Central memory CD8-positive, alpha-beta T cell (primary cell): ENCODE results near the gene SLC12A1.
"Not testable (repeated sequence)": the region's sequence is repeated elsewhere in the genome, so short reads cannot be mapped to it uniquely, and the experiment has no call there.

ENCODE experiments used
- ATAC-seq: fragments of 150-1000 bp; cut with Tn5 transposase; replicated peaks from 2 replicates; pipeline ENCODE4 v1.10.0; 2022; ENCODE audit warnings: mild to moderate bottlenecking, moderate FRiP score, moderate number of reproducible peaks; ENCODE audit not compliant: poor library complexity, severe bottlenecking; ENCODE audit errors: extremely low read depth
- DNase-seq, 2 donors: peaks; one replicate each; pipeline ENCODE4 v3.0.0; 2021; ENCODE audit warnings: low spot score in 2 of 2
- H3K27ac Mint-ChIP-seq: one replicate; pipeline ENCODE4 v1.8.0; 2022; ENCODE audit warnings: low read depth, mild to moderate bottlenecking, moderate library complexity, mixed read lengths
- H3K27me3 Mint-ChIP-seq: one replicate; pipeline ENCODE4 v1.8.0; 2022; ENCODE audit warnings: mixed read lengths
- H3K36me3 Mint-ChIP-seq: one replicate; pipeline ENCODE4 v1.8.0; 2022; ENCODE audit warnings: mild to moderate bottlenecking, moderate library complexity, mixed read lengths; ENCODE audit not compliant: insufficient read depth
- H3K4me1 Mint-ChIP-seq: one replicate; pipeline ENCODE4 v1.8.0; 2022; ENCODE audit warnings: mixed read lengths
- H3K4me3 Mint-ChIP-seq: one replicate; pipeline ENCODE4 v1.8.0; 2022; ENCODE audit warnings: mild to moderate bottlenecking, moderate library complexity, mixed read lengths
- H3K9me3 Mint-ChIP-seq: one replicate; pipeline ENCODE4 v1.8.0; 2022; ENCODE audit warnings: mixed read lengths

SLC12A1 gene

GRCh38 chr15:48324949-48325348, 118.8 kb downstream of the SLC12A1 start:
- Mint-ChIP-seq H3K9me3 (no peaks in the 10 kb centered on the region), H3K4me3 (no peak overlapping the region), H3K27me3 (no peaks in the 10 kb centered on the region), H3K36me3 (peaks cover under 1% of the 10 kb centered on the region), H3K4me1 (peaks cover 2% of the 10 kb centered on the region), H3K27ac (no peak overlapping the region)
- DNase-seq, result no peak
- ATAC-seq, result no peak

- no peak overlapping the region for H3K27ac Mint-ChIP-seq
- no peak for ATAC-seq
- no peak overlapping the region for H3K4me3 Mint-ChIP-seq
- H3K4me1 Mint-ChIP-seq, result peaks cover 6% of the 10 kb centered on the region
- no peak for DNase-seq
- H3K36me3 Mint-ChIP-seq, result peaks cover 2% of the 10 kb centered on the region
- no peaks in the 10 kb centered on the region for H3K27me3 Mint-ChIP-seq
- H3K9me3 Mint-ChIP-seq, result no peaks in the 10 kb centered on the region
Measured at GRCh38 chr15:48325400-48325799, 119.3 kb downstream of the SLC12A1 start.

- peaks cover 13% of the 10 kb centered on the region for H3K4me1 Mint-ChIP-seq
- ATAC-seq, H3K27ac Mint-ChIP-seq, DNase-seq, H3K27me3 Mint-ChIP-seq, H3K9me3 Mint-ChIP-seq, H3K4me3 Mint-ChIP-seq, H3K36me3 Mint-ChIP-seq: not testable (repeated sequence)
Measured at GRCh38 chr15:48326180-48326579, 120.1 kb downstream of the SLC12A1 start.

- DNase-seq (no peak), ATAC-seq (no peak)
- Mint-ChIP-seq H3K27me3 (no peaks in the 10 kb centered on the region), H3K4me3 (peak overlapping the region; percentile 94), H3K36me3 (peaks cover 20% of the 10 kb centered on the region), H3K4me1 (peaks cover 23% of the 10 kb centered on the region), H3K27ac (peak overlapping the region; percentile 99), H3K9me3 (no peaks in the 10 kb centered on the region)
Measured at GRCh38 chr15:48330105-48330785, 124.1 kb downstream of the SLC12A1 start.

GRCh38 chr15:48330855-48331795, 125.0 kb downstream of the SLC12A1 start, which contains the start of gene DUT:
Gene DUT, plus strand, starts transcription at chr15:48331429. Its CDS starts 87 bp downstream, at chr15:48331516.
- Mint-ChIP-seq H3K27ac (peak within 1 kb of the TSS; percentile 99), H3K4me1 (peaks cover 27% of the 10 kb centered on the region), H3K4me3 (peak within 1 kb of the TSS; percentile 94), H3K27me3 (no peaks in the 10 kb centered on the region), H3K36me3 (peaks cover 22% of the 10 kb centered on the region), H3K9me3 (no peaks in the 10 kb centered on the region)
- peak; percentile 66 to 67 for DNase-seq
- ATAC-seq, result peak; percentile 79

- Mint-ChIP-seq H3K4me1 (peaks cover 27% of the 10 kb centered on the region), H3K27ac (peak overlapping the region; percentile 99), H3K4me3 (peak overlapping the region; percentile 94), H3K27me3 (no peaks in the 10 kb centered on the region), H3K36me3 (peaks cover 22% of the 10 kb centered on the region), H3K9me3 (no peaks in the 10 kb centered on the region)
- peak; percentile 43 to 55 for DNase-seq
- peak; percentile 37 for ATAC-seq
Measured at GRCh38 chr15:48331796-48332641, 125.9 kb downstream of the SLC12A1 start.

- peak overlapping the region; percentile 94 for H3K4me3 Mint-ChIP-seq
- peak overlapping the region; percentile 99 for H3K27ac Mint-ChIP-seq
- H3K4me1 Mint-ChIP-seq, result peaks cover 27% of the 10 kb centered on the region
- no peaks in the 10 kb centered on the region for H3K27me3 Mint-ChIP-seq
- no peaks in the 10 kb centered on the region for H3K9me3 Mint-ChIP-seq
- no peak for ATAC-seq
- DNase-seq, result no peak
- peaks cover 22% of the 10 kb centered on the region for H3K36me3 Mint-ChIP-seq
Measured at GRCh38 chr15:48332642-48333034, 126.5 kb downstream of the SLC12A1 start.

- Mint-ChIP-seq H3K4me1 (peaks cover 27% of the 10 kb centered on the region), H3K4me3 (no peak overlapping the region), H3K27ac (peak overlapping the region; percentile 71), H3K27me3 (no peaks in the 10 kb centered on the region), H3K36me3 (peaks cover 22% of the 10 kb centered on the region), H3K9me3 (no peaks in the 10 kb centered on the region)
- DNase-seq, result no peak
- ATAC-seq, result no peak
Measured at GRCh38 chr15:48333540-48333939, 127.4 kb downstream of the SLC12A1 start.

- Mint-ChIP-seq H3K4me1 (peaks cover 27% of the 10 kb centered on the region), H3K27ac (peak overlapping the region; percentile 71), H3K27me3 (no peaks in the 10 kb centered on the region), H3K9me3 (no peaks in the 10 kb centered on the region), H3K4me3 (no peak overlapping the region), H3K36me3 (peaks cover 22% of the 10 kb centered on the region)
- no peak for ATAC-seq
- DNase-seq, result no peak
Measured at GRCh38 chr15:48334260-48334659, 128.2 kb downstream of the SLC12A1 start.

GRCh38 chr15:48336940-48337339, 130.8 kb downstream of the SLC12A1 start:
- peaks cover 21% of the 10 kb centered on the region for H3K36me3 Mint-ChIP-seq
- ATAC-seq (no peak), DNase-seq (no peak)
- H3K4me1 Mint-ChIP-seq, result peaks cover 14% of the 10 kb centered on the region
- H3K27me3 Mint-ChIP-seq, result no peaks in the 10 kb centered on the region
- H3K27ac Mint-ChIP-seq, result no peak overlapping the region
- H3K4me3 Mint-ChIP-seq, result no peak overlapping the region
- no peaks in the 10 kb centered on the region for H3K9me3 Mint-ChIP-seq

GRCh38 chr15:48337607-48338006, 131.5 kb downstream of the SLC12A1 start:
- no peak overlapping the region for H3K27ac Mint-ChIP-seq
- no peak for DNase-seq
- H3K4me3 Mint-ChIP-seq, result no peak overlapping the region
- no peaks in the 10 kb centered on the region for H3K9me3 Mint-ChIP-seq
- ATAC-seq, result no peak
- H3K27me3 Mint-ChIP-seq, result no peaks in the 10 kb centered on the region
- H3K4me1 Mint-ChIP-seq, result peaks cover 10% of the 10 kb centered on the region
- H3K36me3 Mint-ChIP-seq, result peaks cover 23% of the 10 kb centered on the region

GRCh38 chr15:48340111-48340510, 134.0 kb downstream of the SLC12A1 start:
- Mint-ChIP-seq H3K4me3 (no peak overlapping the region), H3K27ac (no peak overlapping the region), H3K36me3 (peaks cover 19% of the 10 kb centered on the region), H3K27me3 (no peaks in the 10 kb centered on the region), H3K9me3 (no peaks in the 10 kb centered on the region), H3K4me1 (peaks cover 4% of the 10 kb centered on the region)
- ATAC-seq (no peak), DNase-seq (no peak)
